VCaP (cell line): ENCODE measurements around the gene CHMP4B.

Experiments used
- H3K27ac ChIP-seq: fragments of 450-650 bp; 2 replicates; pipeline ENCODE4 v1.5.1; 2017
- TF ChIP-seq, protein P1 (sequence below): fragments of 450-650 bp; conservative IDR thresholded peaks from 2 replicates; pipeline ENCODE4 v1.5.1; 2017; ENCODE audit warnings: mild to moderate bottlenecking, moderate library complexity

Gene CHMP4B

GRCh38 chr20:33820362-33820761, 9.2 kb downstream of the CHMP4B start:
- TF ChIP-seq, protein P1, sequence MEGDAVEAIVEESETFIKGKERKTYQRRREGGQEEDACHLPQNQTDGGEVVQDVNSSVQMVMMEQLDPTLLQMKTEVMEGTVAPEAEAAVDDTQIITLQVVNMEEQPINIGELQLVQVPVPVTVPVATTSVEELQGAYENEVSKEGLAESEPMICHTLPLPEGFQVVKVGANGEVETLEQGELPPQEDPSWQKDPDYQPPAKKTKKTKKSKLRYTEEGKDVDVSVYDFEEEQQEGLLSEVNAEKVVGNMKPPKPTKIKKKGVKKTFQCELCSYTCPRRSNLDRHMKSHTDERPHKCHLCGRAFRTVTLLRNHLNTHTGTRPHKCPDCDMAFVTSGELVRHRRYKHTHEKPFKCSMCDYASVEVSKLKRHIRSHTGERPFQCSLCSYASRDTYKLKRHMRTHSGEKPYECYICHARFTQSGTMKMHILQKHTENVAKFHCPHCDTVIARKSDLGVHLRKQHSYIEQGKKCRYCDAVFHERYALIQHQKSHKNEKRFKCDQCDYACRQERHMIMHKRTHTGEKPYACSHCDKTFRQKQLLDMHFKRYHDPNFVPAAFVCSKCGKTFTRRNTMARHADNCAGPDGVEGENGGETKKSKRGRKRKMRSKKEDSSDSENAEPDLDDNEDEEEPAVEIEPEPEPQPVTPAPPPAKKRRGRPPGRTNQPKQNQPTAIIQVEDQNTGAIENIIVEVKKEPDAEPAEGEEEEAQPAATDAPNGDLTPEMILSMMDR: no peak
- H3K27ac ChIP-seq: peak overlapping the region; percentile 46

DNA sequence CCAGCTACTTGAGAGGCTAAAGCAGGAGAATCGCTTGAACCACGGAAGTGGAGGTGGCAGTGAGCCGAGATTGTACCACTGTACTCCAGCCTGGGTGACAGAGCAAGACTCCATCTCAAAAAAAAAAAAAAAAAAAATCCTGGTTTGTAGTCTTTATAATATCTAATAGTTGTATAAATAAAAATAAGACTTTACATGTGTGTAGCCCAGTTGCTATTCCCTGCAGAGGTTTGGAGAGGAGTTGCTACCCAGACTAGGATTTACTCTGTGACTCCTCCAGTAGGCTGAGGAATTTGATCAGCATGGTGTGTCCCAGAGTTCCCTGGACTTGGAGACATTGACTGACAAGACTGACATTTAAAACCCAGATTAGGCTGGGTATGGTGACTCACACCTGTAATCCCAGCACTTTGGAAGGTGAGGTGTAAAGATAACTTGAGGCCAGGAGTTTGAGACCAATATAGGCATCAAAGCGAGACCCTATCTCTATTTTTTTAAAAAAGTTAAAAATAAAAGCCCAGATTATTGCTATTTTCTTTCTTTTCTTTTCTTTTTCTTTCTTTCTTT, 10.2 kb downstream of the CHMP4B start:
- H3K27ac ChIP-seq: no peak overlapping the region
- TF ChIP-seq, protein P1: no peak

DNA sequence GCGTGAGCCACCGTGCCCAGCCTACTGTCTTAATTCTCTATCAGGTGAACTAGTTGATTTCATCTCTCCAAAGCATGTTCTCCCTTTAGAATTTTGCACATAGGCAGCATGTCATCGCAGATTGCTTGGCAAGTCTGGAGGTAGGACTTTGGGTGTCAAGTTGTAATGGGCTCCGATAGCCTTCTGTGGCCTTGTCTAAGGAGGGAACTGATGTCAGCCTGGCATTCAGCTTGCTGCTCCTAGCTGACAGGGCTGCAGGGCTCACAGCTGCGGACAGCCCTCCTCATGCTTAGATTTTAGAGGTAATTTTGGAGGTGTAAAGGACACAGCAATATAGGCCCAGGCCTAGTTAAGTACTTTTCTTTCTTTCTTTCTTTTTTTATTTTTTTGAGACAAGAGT, 11.3 kb downstream of the CHMP4B start:
- TF ChIP-seq, protein P1: no peak
- no peak overlapping the region for H3K27ac ChIP-seq

DNA sequence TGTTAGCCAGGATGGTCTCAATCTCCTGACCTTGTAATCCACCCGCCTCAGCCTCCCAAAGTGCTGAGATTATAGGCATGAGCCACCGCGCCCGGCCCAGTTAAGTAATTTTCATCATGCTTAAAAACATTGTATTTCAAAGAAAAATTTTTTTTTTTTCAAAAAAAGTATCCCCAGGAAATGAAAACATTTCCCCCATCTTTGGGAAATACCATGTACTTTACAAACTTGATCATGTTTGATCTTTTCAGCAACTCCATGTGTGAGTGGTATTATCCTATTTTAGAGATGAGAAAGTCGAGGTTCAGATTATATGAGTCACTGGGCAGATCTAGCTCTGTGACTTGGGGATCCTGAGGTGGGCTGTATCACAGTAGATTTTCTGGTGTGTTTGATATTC, 11.8 kb downstream of the CHMP4B start:
- TF ChIP-seq, protein P1: no peak
- H3K27ac ChIP-seq: no peak overlapping the region

DNA sequence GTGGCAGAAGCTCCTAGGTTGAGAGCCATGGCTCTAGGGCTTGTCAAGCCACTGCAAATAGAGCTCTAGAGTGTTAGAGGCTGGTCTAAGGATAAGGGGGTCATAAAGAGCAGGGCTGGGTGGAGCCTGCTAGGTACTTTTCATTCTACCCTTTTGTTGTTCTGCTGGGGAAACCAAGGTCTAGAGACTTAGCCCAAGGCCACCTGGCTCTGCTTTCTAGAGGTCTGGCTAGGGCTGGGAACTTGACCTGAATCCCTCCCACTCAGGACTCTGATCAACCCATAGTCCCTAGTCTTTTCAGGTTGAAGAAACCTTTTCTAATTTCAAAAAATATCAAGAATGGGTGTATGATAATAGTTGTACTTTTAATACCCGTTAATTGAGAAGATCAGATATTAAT, 13.7 kb downstream of the CHMP4B start:
- peak overlapping the region; percentile 86 for H3K27ac ChIP-seq
- TF ChIP-seq, protein P1: no peak

DNA sequence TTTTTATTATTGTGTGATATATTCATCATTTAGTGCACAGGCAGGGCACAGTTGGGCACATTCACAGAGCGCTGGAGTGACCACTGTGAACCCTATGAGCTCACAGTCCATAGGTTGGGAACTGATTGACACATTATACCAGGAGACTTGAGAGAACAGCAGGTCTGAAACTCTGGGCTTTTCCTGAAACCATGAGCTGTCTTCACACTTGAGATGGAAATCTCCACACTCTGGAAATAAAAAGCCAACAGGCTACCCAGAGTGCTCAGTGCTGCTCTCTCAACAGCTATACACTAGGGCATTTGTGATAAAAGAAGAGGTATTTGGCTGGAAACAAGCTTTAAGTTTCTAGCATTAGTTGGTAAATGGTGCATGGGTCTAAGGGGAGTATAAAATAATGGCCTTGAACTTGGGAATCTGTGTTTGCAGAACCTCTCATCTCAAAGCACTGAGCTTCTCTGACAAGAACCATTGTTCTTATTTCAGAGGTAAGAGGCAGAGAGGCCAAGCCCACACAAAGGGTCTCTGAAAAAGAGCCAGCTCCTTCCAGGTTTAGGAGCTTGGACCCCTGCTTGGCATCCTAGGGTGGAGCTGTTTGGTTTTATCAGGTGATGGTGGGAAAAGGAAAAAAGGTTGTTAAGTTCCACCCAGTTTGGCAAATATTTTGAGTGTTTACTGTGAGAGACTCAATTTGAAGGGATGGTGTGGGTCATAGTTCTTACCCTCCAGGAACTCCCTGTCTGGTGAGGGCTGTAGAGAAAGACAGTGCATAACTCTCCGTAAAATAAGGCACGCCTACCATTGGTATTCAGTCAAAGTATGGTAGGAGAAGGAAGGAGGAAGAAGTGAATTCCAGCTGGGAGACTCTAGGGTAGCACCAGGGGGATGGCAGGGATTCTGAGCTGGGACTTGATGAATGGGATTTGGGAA, 14.5 kb downstream of the CHMP4B start:
- H3K27ac ChIP-seq: peak overlapping the region; percentile 86
- TF ChIP-seq, protein P1: no peak

- peak overlapping the region; percentile 86 for H3K27ac ChIP-seq
- TF ChIP-seq, protein P1: no peak
Measured at GRCh38 chr20:33826270-33826897, 15.2 kb downstream of the CHMP4B start.
